GM23338 (cell line): ENCODE data around the gene PGBD5.

ENCODE experiments used
- EZH2phosphoT487 ChIP-seq: fragments of 200-600 bp; sonication (generic); IDR thresholded peaks from one replicate; pipeline ENCODE4 v1.8.1; 2018; ENCODE audit warnings: antibody characterized with exemption; ENCODE audit not compliant: unreplicated experiment
- TF ChIP-seq, protein P1 (sequence below), 2 experiments: fragments of 200-600 bp in 1 of 2; sonication (generic) in 1 of 2; conservative IDR thresholded peaks; 2 replicates each; pipeline versions ENCODE4 v1.5.1 to v1.6.1; 2016 to 2017; ENCODE audit warnings: antibody characterized with exemption in 2 of 2, low read depth in 2 of 2, mild to moderate bottlenecking in 2 of 2, moderate library complexity in 1 of 2

GRCh38 chr1:230465691-230466090 is 39.6 kb upstream of the PGBD5 start:
- no peak for TF ChIP-seq EZH2phosphoT487
- TF ChIP-seq, protein P1, sequence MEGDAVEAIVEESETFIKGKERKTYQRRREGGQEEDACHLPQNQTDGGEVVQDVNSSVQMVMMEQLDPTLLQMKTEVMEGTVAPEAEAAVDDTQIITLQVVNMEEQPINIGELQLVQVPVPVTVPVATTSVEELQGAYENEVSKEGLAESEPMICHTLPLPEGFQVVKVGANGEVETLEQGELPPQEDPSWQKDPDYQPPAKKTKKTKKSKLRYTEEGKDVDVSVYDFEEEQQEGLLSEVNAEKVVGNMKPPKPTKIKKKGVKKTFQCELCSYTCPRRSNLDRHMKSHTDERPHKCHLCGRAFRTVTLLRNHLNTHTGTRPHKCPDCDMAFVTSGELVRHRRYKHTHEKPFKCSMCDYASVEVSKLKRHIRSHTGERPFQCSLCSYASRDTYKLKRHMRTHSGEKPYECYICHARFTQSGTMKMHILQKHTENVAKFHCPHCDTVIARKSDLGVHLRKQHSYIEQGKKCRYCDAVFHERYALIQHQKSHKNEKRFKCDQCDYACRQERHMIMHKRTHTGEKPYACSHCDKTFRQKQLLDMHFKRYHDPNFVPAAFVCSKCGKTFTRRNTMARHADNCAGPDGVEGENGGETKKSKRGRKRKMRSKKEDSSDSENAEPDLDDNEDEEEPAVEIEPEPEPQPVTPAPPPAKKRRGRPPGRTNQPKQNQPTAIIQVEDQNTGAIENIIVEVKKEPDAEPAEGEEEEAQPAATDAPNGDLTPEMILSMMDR (conservative IDR thresholded peaks at IDR 0.05; ENCODE audit: low read depth in 2 of 2), result no peak
